ENCODE data around the gene MAB21L2.

GRCh38 chr4:150562751-150563150, 19.2 kb upstream of the MAB21L2 start:
- TF ChIP-seq CTCF (IDR thresholded peaks at IDR 0.05; ENCODE audit: low read length) (no peak), EZH2 (IDR thresholded peaks at IDR 0.05; ENCODE audit: borderline replicate concordance, low read length) (no peak)
